CD14-positive monocyte (primary cell): ENCODE results near the gene NTN5. TPM values are rescaled to one million over a fixed set of nuclear protein-coding genes. Genes with fewer than 3 reads are reported as not detected.

Experiments used
- DNase-seq, 3 donors: peaks; one replicate each; pipeline ENCODE4 v3.0.0-alpha.2; 2011 to 2022
- H2AFZ ChIP-seq: 2 replicates; pipeline ENCODE4 v1.6.0; 2012; ENCODE audit warnings: mild to moderate bottlenecking, low read depth, low read length, inconsistent platforms; ENCODE audit not compliant: insufficient read depth, poor library complexity, severe bottlenecking
- H3K27ac ChIP-seq, 2 donors: 1 replicate in 1 of 2; 2 replicates in 1 of 2; pipeline ENCODE4 v1.5.1; 2012 to 2013; ENCODE audit warnings: low read length in 2 of 2, control low read depth in 1 of 2, inconsistent platforms in 1 of 2, low read depth in 1 of 2, mild to moderate bottlenecking in 1 of 2
- H3K27me3 ChIP-seq, 2 donors: one replicate each; pipeline versions ENCODE4 v1.6.0 to v1.6.1; 2011 to 2013; ENCODE audit warnings: low read length in 2 of 2; ENCODE audit not compliant: control insufficient read depth in 2 of 2, insufficient read depth in 2 of 2
- H3K36me3 ChIP-seq, 2 donors: replicated peaks in 1 of 2; 1 replicate in 1 of 2; 2 replicates in 1 of 2; pipeline versions ENCODE4 v1.5.1 to v1.6.1; 2012 to 2013; ENCODE audit warnings: low read length in 2 of 2, control low read depth in 1 of 2, inconsistent platforms in 1 of 2, mild to moderate bottlenecking in 1 of 2; ENCODE audit not compliant: insufficient read depth in 2 of 2, control insufficient read depth in 1 of 2
- H3K4me1 ChIP-seq, 2 donors: 1 replicate in 1 of 2; 2 replicates in 1 of 2; pipeline versions ENCODE4 v1.5.1 to v1.6.1; 2012 to 2013; ENCODE audit warnings: low read length in 2 of 2, control low read depth in 1 of 2, inconsistent platforms in 1 of 2, mild to moderate bottlenecking in 1 of 2, moderate library complexity in 1 of 2; ENCODE audit not compliant: insufficient read depth in 2 of 2, control insufficient read depth in 1 of 2
- H3K4me2 ChIP-seq: replicated peaks from 2 replicates; pipeline ENCODE3; 2012; ENCODE audit warnings: low read length, moderate library complexity, mild to moderate bottlenecking; ENCODE audit not compliant: poor library complexity, severe bottlenecking; ENCODE audit errors: extremely low read depth
- H3K4me3 ChIP-seq, 3 experiments: fragments of 200-600 bp in 1 of 3; sonication (generic) in 1 of 3; replicated peaks in 1 of 3; 1 replicate in 2 of 3; 2 replicates in 1 of 3; pipeline ENCODE4 v1.5.1; 2011 to 2013; ENCODE audit warnings: low read length in 3 of 3, mild to moderate bottlenecking in 3 of 3, control low read depth in 2 of 3, low read depth in 2 of 3, inconsistent platforms in 1 of 3, moderate library complexity in 1 of 3
- H3K79me2 ChIP-seq: 2 replicates; pipeline ENCODE4 v1.6.0; 2012; ENCODE audit warnings: mild to moderate bottlenecking, control low read depth, inconsistent platforms, low read length, moderate library complexity; ENCODE audit not compliant: insufficient read depth
- H3K9ac ChIP-seq: 2 replicates; pipeline ENCODE4 v1.6.0; 2017; ENCODE audit warnings: low read length, mild to moderate bottlenecking; ENCODE audit not compliant: insufficient read depth, poor library complexity, severe bottlenecking
- H3K9me3 ChIP-seq, 2 donors: replicated peaks in 1 of 2; 1 replicate in 1 of 2; 2 replicates in 1 of 2; pipeline versions ENCODE4 v1.5.1 to v1.6.1; 2012 to 2013; ENCODE audit warnings: low read length in 2 of 2, control low read depth in 1 of 2; ENCODE audit not compliant: control insufficient read depth in 1 of 2, insufficient read depth in 1 of 2
- H4K20me1 ChIP-seq: 2 replicates; pipeline ENCODE4 v1.6.0; 2012; ENCODE audit warnings: mild to moderate bottlenecking, low read length, control low read depth, moderate library complexity; ENCODE audit not compliant: insufficient read depth
- H3K27ac Mint-ChIP-seq, 7 donors: one replicate each; pipeline ENCODE4 v1.8.0; 2020; ENCODE audit warnings: mild to moderate bottlenecking in 7 of 7, mixed read lengths in 7 of 7, moderate library complexity in 6 of 7, inconsistent platforms in 2 of 7
- H3K27me3 Mint-ChIP-seq, 3 donors: one replicate each; pipeline ENCODE4 v1.8.0; 2021 to 2022; ENCODE audit warnings: low read depth in 3 of 3, mild to moderate bottlenecking in 3 of 3, mixed read lengths in 3 of 3, moderate library complexity in 3 of 3, inconsistent platforms in 1 of 3
- H3K36me3 Mint-ChIP-seq, 2 donors: one replicate each; pipeline ENCODE4 v1.8.0; 2020; ENCODE audit warnings: mixed read lengths in 2 of 2, inconsistent platforms in 1 of 2, mild to moderate bottlenecking in 1 of 2
- H3K4me1 Mint-ChIP-seq: one replicate; pipeline ENCODE4 v1.8.0; 2020; ENCODE audit warnings: mild to moderate bottlenecking, mixed read lengths
- H3K4me3 Mint-ChIP-seq, 2 donors: one replicate each; pipeline ENCODE4 v1.8.0; 2020; ENCODE audit warnings: mild to moderate bottlenecking in 2 of 2, mixed read lengths in 2 of 2, moderate library complexity in 1 of 2
- H3K9me3 Mint-ChIP-seq, 7 donors: one replicate each; pipeline ENCODE4 v1.8.0; 2020 to 2022; ENCODE audit warnings: mixed read lengths in 7 of 7, mild to moderate bottlenecking in 6 of 7, moderate library complexity in 6 of 7, inconsistent platforms in 2 of 7
- whole genome bisulfite sequencing: methylation state at CpG from one replicate; pipeline ENCODE4 v1.1.5; 2013; ENCODE audit warnings: missing lambda C conversion rate; ENCODE audit not compliant: insufficient coverage; 5-methylcytosine and 5-hydroxymethylcytosine counted together
- intact Hi-C, 2 donors: fragments of 100-400 bp; cut with micrococcal nuclease; formaldehyde crosslinking; loops; one replicate each; pipeline versions ENCODE4 v1.15.0 to v1.15.1; 2023
- polyA plus RNA-seq, 3 donors: library from polyadenylated mRNA; depleted of rRNA in 1 of 3; unstranded in 2 of 3; stranded (reverse) in 1 of 3; fragments of 300-500 nt in 2 of 3; fragments of >200 nt in 1 of 3; fragmentation: Illumina TruSeq in 2 of 3; gene quantifications; 1 replicate in 2 of 3; 2 replicates in 1 of 3; pipeline ENCODE4 v1.2.3, GENCODE V29; 2012 to 2021
- TF ChIP-seq, protein P1 (sequence below): fragments of 200-600 bp; IDR thresholded peaks from one replicate; pipeline ENCODE4 v1.8.0; 2022; ENCODE audit warnings: antibody characterized with exemption, mild to moderate bottlenecking

Gene NTN5
- polyA plus RNA-seq, 3 donors, result 0.44 TPM; not detected in 2

- no peak overlapping the region for H3K4me2 ChIP-seq
- peaks cover 19 to 21% of the 10 kb centered on the region in 2 donors for H3K4me1 ChIP-seq
- H3K36me3 Mint-ChIP-seq, result no peaks in the 10 kb centered on the region
- H3K9me3 ChIP-seq, result peaks cover 0 to 9% of the 10 kb centered on the region in 2 donors
- no peak overlapping the region for H3K4me3 ChIP-seq
- no peak overlapping the region for H3K9ac ChIP-seq
- H4K20me1 ChIP-seq, result no peaks in the 10 kb centered on the region
- H3K27me3 ChIP-seq, result peaks cover 0 to 2% of the 10 kb centered on the region in 2 donors
- H3K27me3 Mint-ChIP-seq, result peaks cover 6% of the 10 kb centered on the region in 3 donors
- no peak overlapping the region for H3K4me3 Mint-ChIP-seq
- peaks cover 0 to 14% (median 6%) of the 10 kb centered on the region in 7 donors for H3K9me3 Mint-ChIP-seq
- no peaks in the 10 kb centered on the region for H3K36me3 ChIP-seq
- no peaks in the 10 kb centered on the region for H3K79me2 ChIP-seq
- intact Hi-C loops, result loop anchor here in 1 of 2 donors (10.0 kb wide), 1 partner anchor 66 kb away; the partner anchor contains the start of gene CA11
- TF ChIP-seq, protein P1, sequence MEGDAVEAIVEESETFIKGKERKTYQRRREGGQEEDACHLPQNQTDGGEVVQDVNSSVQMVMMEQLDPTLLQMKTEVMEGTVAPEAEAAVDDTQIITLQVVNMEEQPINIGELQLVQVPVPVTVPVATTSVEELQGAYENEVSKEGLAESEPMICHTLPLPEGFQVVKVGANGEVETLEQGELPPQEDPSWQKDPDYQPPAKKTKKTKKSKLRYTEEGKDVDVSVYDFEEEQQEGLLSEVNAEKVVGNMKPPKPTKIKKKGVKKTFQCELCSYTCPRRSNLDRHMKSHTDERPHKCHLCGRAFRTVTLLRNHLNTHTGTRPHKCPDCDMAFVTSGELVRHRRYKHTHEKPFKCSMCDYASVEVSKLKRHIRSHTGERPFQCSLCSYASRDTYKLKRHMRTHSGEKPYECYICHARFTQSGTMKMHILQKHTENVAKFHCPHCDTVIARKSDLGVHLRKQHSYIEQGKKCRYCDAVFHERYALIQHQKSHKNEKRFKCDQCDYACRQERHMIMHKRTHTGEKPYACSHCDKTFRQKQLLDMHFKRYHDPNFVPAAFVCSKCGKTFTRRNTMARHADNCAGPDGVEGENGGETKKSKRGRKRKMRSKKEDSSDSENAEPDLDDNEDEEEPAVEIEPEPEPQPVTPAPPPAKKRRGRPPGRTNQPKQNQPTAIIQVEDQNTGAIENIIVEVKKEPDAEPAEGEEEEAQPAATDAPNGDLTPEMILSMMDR, result no peak
- no peak overlapping the region for H3K27ac Mint-ChIP-seq
- H2AFZ ChIP-seq, result no peak overlapping the region
- H3K27ac ChIP-seq, result no peak overlapping the region
- WGBS, result 92% methylated on average over 2 of the region's 4 CpGs
- DNase-seq, result no peak
- peaks cover 14% of the 10 kb centered on the region for H3K4me1 Mint-ChIP-seq
Observed at GRCh38 chr19:48711106-48711662, 38.4 kb upstream of the NTN5 start.

DNA sequence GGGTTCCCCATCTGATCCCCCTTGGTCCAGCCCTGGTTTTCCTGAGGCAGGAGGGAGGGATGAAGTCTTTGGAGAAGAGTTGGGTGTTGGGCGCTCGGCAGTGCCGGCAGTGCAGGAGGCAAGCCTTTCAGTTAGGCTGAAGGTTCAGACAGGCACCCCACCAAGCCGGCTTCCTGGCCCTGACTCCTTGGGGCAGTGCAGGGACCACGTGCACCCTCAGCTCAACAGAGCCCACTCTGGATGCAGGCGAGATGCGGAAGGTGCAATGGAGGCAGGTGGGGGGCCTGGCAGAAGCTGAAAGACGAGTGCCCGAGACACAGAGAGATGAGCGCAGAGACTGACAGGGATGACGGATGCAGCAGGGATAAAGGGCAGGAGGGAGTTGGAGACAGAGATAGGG, 35.7 kb upstream of the NTN5 start:
- WGBS, result 98% methylated on average over 11 of the region's 11 CpGs
- Mint-ChIP-seq H3K4me3 (no peak overlapping the region), H3K4me1 (peaks cover 8% of the 10 kb centered on the region), H3K27ac (no peak overlapping the region), H3K36me3 (peaks cover 0 to 2% of the 10 kb centered on the region in 2 donors), H3K27me3 (peaks cover 5 to 7% (median 6%) of the 10 kb centered on the region in 3 donors), H3K9me3 (peaks cover 0 to 14% (median 6%) of the 10 kb centered on the region in 7 donors)
- Histone ChIP-seq H3K27me3 (peaks cover 0 to 2% of the 10 kb centered on the region in 2 donors), H3K4me1 (peaks cover 7% of the 10 kb centered on the region in 2 donors), H3K4me2 (no peak overlapping the region), H4K20me1 (no peaks in the 10 kb centered on the region), H3K27ac (no peak overlapping the region), H3K9me3 (peaks cover 0 to 9% of the 10 kb centered on the region in 2 donors), H3K9ac (no peak overlapping the region), H2AFZ (no peak overlapping the region), H3K79me2 (no peaks in the 10 kb centered on the region), H3K36me3 (no peaks in the 10 kb centered on the region), H3K4me3 (no peak overlapping the region)
- DNase-seq, result no peak
- TF ChIP-seq, protein P1, result no peak
- intact Hi-C loops, result no loop called here
